Measurements from ENCODE around the gene ICAM5.

- TF ChIP-seq, protein P1, sequence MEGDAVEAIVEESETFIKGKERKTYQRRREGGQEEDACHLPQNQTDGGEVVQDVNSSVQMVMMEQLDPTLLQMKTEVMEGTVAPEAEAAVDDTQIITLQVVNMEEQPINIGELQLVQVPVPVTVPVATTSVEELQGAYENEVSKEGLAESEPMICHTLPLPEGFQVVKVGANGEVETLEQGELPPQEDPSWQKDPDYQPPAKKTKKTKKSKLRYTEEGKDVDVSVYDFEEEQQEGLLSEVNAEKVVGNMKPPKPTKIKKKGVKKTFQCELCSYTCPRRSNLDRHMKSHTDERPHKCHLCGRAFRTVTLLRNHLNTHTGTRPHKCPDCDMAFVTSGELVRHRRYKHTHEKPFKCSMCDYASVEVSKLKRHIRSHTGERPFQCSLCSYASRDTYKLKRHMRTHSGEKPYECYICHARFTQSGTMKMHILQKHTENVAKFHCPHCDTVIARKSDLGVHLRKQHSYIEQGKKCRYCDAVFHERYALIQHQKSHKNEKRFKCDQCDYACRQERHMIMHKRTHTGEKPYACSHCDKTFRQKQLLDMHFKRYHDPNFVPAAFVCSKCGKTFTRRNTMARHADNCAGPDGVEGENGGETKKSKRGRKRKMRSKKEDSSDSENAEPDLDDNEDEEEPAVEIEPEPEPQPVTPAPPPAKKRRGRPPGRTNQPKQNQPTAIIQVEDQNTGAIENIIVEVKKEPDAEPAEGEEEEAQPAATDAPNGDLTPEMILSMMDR (optimal IDR thresholded peaks at IDR 0.05 in 1 of 3, IDR thresholded peaks at IDR 0.05 in 1 of 3, conservative IDR thresholded peaks at IDR 0.05 in 1 of 3; ENCODE audit: extremely low read depth in 1 of 3, insufficient read depth in 2 of 3, low read length in 3 of 3) = no peak
- no peak for TF ChIP-seq EZH2 (IDR thresholded peaks at IDR 0.05; ENCODE audit: low read length)
Measured at GRCh38 chr19:10260141-10260584, 29.6 kb upstream of the ICAM5 start.

Measured in keratinocyte (primary cell).